CD8-positive, alpha-beta memory T cell (primary cell): Measurements from ENCODE around the gene PKP4. TPM values are rescaled to one million over a fixed set of nuclear protein-coding genes. Genes with fewer than 3 reads are reported as not detected.

Experiments used
- CTCF ChIA-PET: fragments of 350-600 bp; sonication (Branson Sonifier 250); formaldehyde crosslinking; loops from one replicate; lab custom pipeline; 2021; ENCODE audit warnings: antibody characterized with exemption; lab: Charles Lee
- POLR2A ChIA-PET: fragments of 350-600 bp; sonication (Branson Sonifier 250); formaldehyde crosslinking; loops from one replicate; lab custom pipeline; 2021; ENCODE audit warnings: antibody characterized with exemption; lab: Charles Lee
- DNase-seq, 5 donors: peaks; one replicate each; pipeline versions ENCODE4 v3.0.0 to v3.0.0-alpha.2; 2020 to 2022; ENCODE audit warnings: mixed read lengths in 1 of 5
- H3K27ac ChIP-seq: one replicate; pipeline ENCODE4 v1.7.0; 2013; ENCODE audit warnings: low read depth, mild to moderate bottlenecking, low read length, moderate library complexity
- H3K27me3 ChIP-seq: 2 replicates; pipeline ENCODE4 v1.7.0; 2013; ENCODE audit warnings: low read length, mild to moderate bottlenecking; ENCODE audit not compliant: insufficient read depth, poor library complexity, severe bottlenecking
- H3K36me3 ChIP-seq: 2 replicates; pipeline ENCODE4 v1.7.0; 2013; ENCODE audit warnings: mild to moderate bottlenecking, low read length, moderate library complexity; ENCODE audit not compliant: insufficient read depth
- H3K4me1 ChIP-seq: 2 replicates; pipeline ENCODE4 v1.7.0; 2013; ENCODE audit warnings: mild to moderate bottlenecking, low read length, moderate library complexity; ENCODE audit not compliant: insufficient read depth
- H3K4me3 ChIP-seq: 2 replicates; pipeline ENCODE4 v1.7.0; 2013; ENCODE audit warnings: mild to moderate bottlenecking, low read length
- H3K9me3 ChIP-seq: 2 replicates; pipeline ENCODE4 v1.7.0; 2013; ENCODE audit warnings: mild to moderate bottlenecking, low read length
- H3K27ac Mint-ChIP-seq, 8 donors: one replicate each; pipeline ENCODE4 v1.8.0; 2020 to 2021; ENCODE audit warnings: mixed read lengths in 8 of 8, mild to moderate bottlenecking in 6 of 8, inconsistent platforms in 3 of 8, moderate library complexity in 3 of 8
- H3K27me3 Mint-ChIP-seq, 2 donors: one replicate each; pipeline ENCODE4 v1.8.0; 2020 to 2021; ENCODE audit warnings: mixed read lengths in 2 of 2, mild to moderate bottlenecking in 1 of 2, moderate library complexity in 1 of 2
- H3K36me3 Mint-ChIP-seq, 3 donors: one replicate each; pipeline ENCODE4 v1.8.0; 2020 to 2021; ENCODE audit warnings: mixed read lengths in 3 of 3, inconsistent platforms in 1 of 3, mild to moderate bottlenecking in 1 of 3
- H3K4me1 Mint-ChIP-seq, 3 donors: one replicate each; pipeline ENCODE4 v1.8.0; 2020 to 2021; ENCODE audit warnings: mixed read lengths in 3 of 3, inconsistent platforms in 1 of 3, mild to moderate bottlenecking in 1 of 3
- H3K4me3 Mint-ChIP-seq, 7 donors: one replicate each; pipeline ENCODE4 v1.8.0; 2020 to 2021; ENCODE audit warnings: mixed read lengths in 7 of 7, mild to moderate bottlenecking in 6 of 7, moderate library complexity in 4 of 7, inconsistent platforms in 2 of 7
- H3K9me3 Mint-ChIP-seq, 5 donors: one replicate each; pipeline ENCODE4 v1.8.0; 2020 to 2022; ENCODE audit warnings: mixed read lengths in 5 of 5, mild to moderate bottlenecking in 3 of 5, moderate library complexity in 2 of 5, inconsistent platforms in 1 of 5
- polyA plus RNA-seq: library from polyadenylated mRNA; unstranded; fragments of 300-500 nt; fragmentation: Illumina TruSeq; gene quantifications from one replicate; pipeline ENCODE4 v1.2.3, GENCODE V29; 2021
- total RNA-seq, 2 experiments: library from RNA; stranded (reverse); gene quantifications; one replicate each; pipeline ENCODE4 v1.2.3, GENCODE V29; 2021

Gene PKP4
- total and polyA plus RNA-seq, 3 experiments from 2014 or later = 1.5 to 32.2 (median 29.6) TPM

GRCh38 chr2:158676295-158676694, 219.5 kb downstream of the PKP4 start:
- Mint-ChIP-seq H3K27ac (no peak overlapping the region), H3K4me1 (no peaks in the 10 kb centered on the region), H3K4me3 (no peak overlapping the region), H3K27me3 (no peaks in the 10 kb centered on the region), H3K36me3 (peaks cover 14 to 61% (median 23%) of the 10 kb centered on the region in 3 donors), H3K9me3 (no peaks in the 10 kb centered on the region)
- no peaks in the 10 kb centered on the region for H3K36me3 ChIP-seq
- POLR2A ChIA-PET = no interaction called here
- H3K4me3 ChIP-seq = no peak overlapping the region
- no peaks in the 10 kb centered on the region for H3K4me1 ChIP-seq
- H3K27ac ChIP-seq = no peak overlapping the region
- H3K9me3 ChIP-seq = no peaks in the 10 kb centered on the region
- no peaks in the 10 kb centered on the region for H3K27me3 ChIP-seq
- DNase-seq = no peak
- CTCF ChIA-PET = no interaction called here

GRCh38 chr2:158676696-158677095, 219.9 kb downstream of the PKP4 start:
- Mint-ChIP-seq H3K4me3 (no peak overlapping the region), H3K36me3 (peaks cover 14 to 62% (median 23%) of the 10 kb centered on the region in 3 donors), H3K9me3 (no peaks in the 10 kb centered on the region), H3K27me3 (no peaks in the 10 kb centered on the region), H3K4me1 (no peaks in the 10 kb centered on the region), H3K27ac (no peak overlapping the region)
- no peak for DNase-seq
- CTCF ChIA-PET = no interaction called here
- H3K36me3 ChIP-seq = no peaks in the 10 kb centered on the region
- H3K4me1 ChIP-seq = no peaks in the 10 kb centered on the region
- H3K9me3 ChIP-seq = no peaks in the 10 kb centered on the region
- H3K27me3 ChIP-seq = no peaks in the 10 kb centered on the region
- no peak overlapping the region for H3K27ac ChIP-seq
- POLR2A ChIA-PET = no interaction called here
- H3K4me3 ChIP-seq = no peak overlapping the region

GRCh38 chr2:158677542-158677941, 220.8 kb downstream of the PKP4 start:
- H3K27me3 Mint-ChIP-seq = no peaks in the 10 kb centered on the region

GRCh38 chr2:158681816-158682215, 225.1 kb downstream of the PKP4 start:
- H3K4me3 Mint-ChIP-seq = no peak overlapping the region
- peaks cover 5 to 28% (median 10%) of the 10 kb centered on the region in 3 donors for H3K36me3 Mint-ChIP-seq
- CTCF ChIA-PET = no interaction called here

More at GRCh38 chr2:158677542-158677941, 220.8 kb downstream of the PKP4 start:
- DNase-seq = no peak
- ChIA-PET CTCF (no interaction called here), POLR2A (no interaction called here)
- Histone ChIP-seq H3K4me1 (no peaks in the 10 kb centered on the region), H3K9me3 (no peaks in the 10 kb centered on the region), H3K4me3 (no peak overlapping the region), H3K36me3 (no peaks in the 10 kb centered on the region), H3K27me3 (no peaks in the 10 kb centered on the region), H3K27ac (no peak overlapping the region)
- H3K27ac Mint-ChIP-seq = no peak overlapping the region
- H3K9me3 Mint-ChIP-seq = no peaks in the 10 kb centered on the region
- no peak overlapping the region for H3K4me3 Mint-ChIP-seq
- H3K4me1 Mint-ChIP-seq = no peaks in the 10 kb centered on the region
- H3K36me3 Mint-ChIP-seq = peaks cover 14 to 62% (median 23%) of the 10 kb centered on the region in 3 donors

GRCh38 chr2:158685646-158686045, 228.9 kb downstream of the PKP4 start:
- Mint-ChIP-seq H3K27ac (no peak overlapping the region), H3K4me3 (no peak overlapping the region), H3K36me3 (peaks cover 2 to 4% (median 2%) of the 10 kb centered on the region in 3 donors), H3K4me1 (no peaks in the 10 kb centered on the region), H3K9me3 (no peaks in the 10 kb centered on the region), H3K27me3 (peaks cover 5 to 14% of the 10 kb centered on the region in 2 donors)
- no peaks in the 10 kb centered on the region for H3K27me3 ChIP-seq
- no peak overlapping the region for H3K4me3 ChIP-seq
- DNase-seq = no peak
- no peaks in the 10 kb centered on the region for H3K36me3 ChIP-seq
- ChIA-PET CTCF (no interaction called here), POLR2A (no interaction called here)
- no peaks in the 10 kb centered on the region for H3K9me3 ChIP-seq
- H3K27ac ChIP-seq = no peak overlapping the region
- no peaks in the 10 kb centered on the region for H3K4me1 ChIP-seq

More at GRCh38 chr2:158681816-158682215, 225.1 kb downstream of the PKP4 start:
- H3K4me3 ChIP-seq = no peak overlapping the region
- DNase-seq = no peak
- no peaks in the 10 kb centered on the region for H3K4me1 Mint-ChIP-seq
- H3K36me3 ChIP-seq = no peaks in the 10 kb centered on the region
- H3K27me3 Mint-ChIP-seq = no peaks in the 10 kb centered on the region
- POLR2A ChIA-PET = no interaction called here
- no peaks in the 10 kb centered on the region for H3K9me3 ChIP-seq
- no peaks in the 10 kb centered on the region for H3K27me3 ChIP-seq
- H3K4me1 ChIP-seq = no peaks in the 10 kb centered on the region
- H3K9me3 Mint-ChIP-seq = no peaks in the 10 kb centered on the region
- no peak overlapping the region for H3K27ac Mint-ChIP-seq
- no peak overlapping the region for H3K27ac ChIP-seq

- no peak overlapping the region for H3K4me3 Mint-ChIP-seq
- Histone ChIP-seq H3K36me3 (no peaks in the 10 kb centered on the region), H3K4me3 (no peak overlapping the region), H3K27ac (no peak overlapping the region), H3K4me1 (no peaks in the 10 kb centered on the region), H3K9me3 (no peaks in the 10 kb centered on the region), H3K27me3 (no peaks in the 10 kb centered on the region)
- ChIA-PET CTCF (no interaction called here), POLR2A (no interaction called here)
- no peaks in the 10 kb centered on the region for H3K9me3 Mint-ChIP-seq
- H3K27ac Mint-ChIP-seq = no peak overlapping the region
- H3K36me3 Mint-ChIP-seq = peaks cover 0 to 1% (median 0%) of the 10 kb centered on the region in 3 donors
- no peaks in the 10 kb centered on the region for H3K4me1 Mint-ChIP-seq
- DNase-seq = no peak
- H3K27me3 Mint-ChIP-seq = peaks cover 5 to 14% of the 10 kb centered on the region in 2 donors
Observed at GRCh38 chr2:158686210-158686691, 229.5 kb downstream of the PKP4 start.

GRCh38 chr2:158687315-158687714, 230.6 kb downstream of the PKP4 start:
- Histone ChIP-seq H3K27me3 (no peaks in the 10 kb centered on the region), H3K27ac (no peak overlapping the region), H3K4me1 (no peaks in the 10 kb centered on the region), H3K36me3 (no peaks in the 10 kb centered on the region), H3K4me3 (no peak overlapping the region), H3K9me3 (no peaks in the 10 kb centered on the region)
- Mint-ChIP-seq H3K27me3 (peaks cover 8 to 14% of the 10 kb centered on the region in 2 donors), H3K9me3 (no peaks in the 10 kb centered on the region), H3K4me1 (no peaks in the 10 kb centered on the region), H3K4me3 (no peak overlapping the region), H3K27ac (no peak overlapping the region), H3K36me3 (no peaks in the 10 kb centered on the region)
- DNase-seq = no peak
- POLR2A ChIA-PET = no interaction called here
- CTCF ChIA-PET = no interaction called here

GRCh38 chr2:158688721-158689120, 232.0 kb downstream of the PKP4 start:
- no peaks in the 10 kb centered on the region for H3K36me3 Mint-ChIP-seq
- Histone ChIP-seq H3K36me3 (no peaks in the 10 kb centered on the region), H3K27me3 (no peaks in the 10 kb centered on the region), H3K4me3 (no peak overlapping the region), H3K9me3 (no peaks in the 10 kb centered on the region), H3K27ac (no peak overlapping the region), H3K4me1 (no peaks in the 10 kb centered on the region)
- H3K9me3 Mint-ChIP-seq = no peaks in the 10 kb centered on the region
- no peak for DNase-seq
- CTCF ChIA-PET = no interaction called here
- peaks cover 9 to 14% of the 10 kb centered on the region in 2 donors for H3K27me3 Mint-ChIP-seq
- H3K4me3 Mint-ChIP-seq = no peak overlapping the region
- no peaks in the 10 kb centered on the region for H3K4me1 Mint-ChIP-seq
- H3K27ac Mint-ChIP-seq = no peak overlapping the region
- POLR2A ChIA-PET = no interaction called here
